GM12891 (cell line): ENCODE data around the gene RUSC2. TPM values are rescaled to one million over a fixed set of nuclear protein-coding genes. Genes with fewer than 3 reads are reported as not detected.

ENCODE experiments used
- DNase-seq: peaks from one replicate; pipeline ENCODE4 v3.0.0; 2011; ENCODE audit warnings: low spot score; ENCODE audit not compliant: insufficient read length
- FAIRE-seq: peaks from 2 replicates; lab custom pipeline; 2011; peaks lifted over from hg19 to GRCh38; lab: Jason Lieb, UNC
- PAX5 ChIP-seq: IDR thresholded peaks from 2 replicates; pipeline ENCODE4 v1.6.1; 2011; ENCODE audit warnings: low read length, moderate library complexity, mild to moderate bottlenecking; ENCODE audit not compliant: insufficient read depth, severe bottlenecking
- POLR2A ChIP-seq: IDR thresholded peaks from 2 replicates; pipeline ENCODE4 v1.6.1; 2011; ENCODE audit warnings: low read depth, low read length, control low read depth
- POLR2AphosphoS5 ChIP-seq: IDR thresholded peaks from 2 replicates; pipeline ENCODE4 v1.6.1; 2011; ENCODE audit warnings: low read depth, low read length, control low read depth
- POU2F2 ChIP-seq: IDR thresholded peaks from 2 replicates; pipeline ENCODE4 v1.6.1; 2011; ENCODE audit warnings: low read depth, mild to moderate bottlenecking, control low read depth, low read length, moderate library complexity
- SPI1 ChIP-seq: IDR thresholded peaks from 2 replicates; pipeline ENCODE4 v1.6.1; 2011; ENCODE audit warnings: low read depth, low read length, control low read depth
- TAF1 ChIP-seq: IDR thresholded peaks from 2 replicates; pipeline ENCODE4 v1.6.1; 2011; ENCODE audit warnings: low read depth, low read length, control low read depth
- polyA plus RNA-seq: library from polyadenylated mRNA; unstranded; fragments of >200 nt; gene quantifications from one replicate; pipeline ENCODE4 v1.2.1, GENCODE V29; 2012; ENCODE audit warnings: low read depth, missing spikeins, inconsistent platforms; ENCODE audit not compliant: missing spikeins

Gene RUSC2, protein sequence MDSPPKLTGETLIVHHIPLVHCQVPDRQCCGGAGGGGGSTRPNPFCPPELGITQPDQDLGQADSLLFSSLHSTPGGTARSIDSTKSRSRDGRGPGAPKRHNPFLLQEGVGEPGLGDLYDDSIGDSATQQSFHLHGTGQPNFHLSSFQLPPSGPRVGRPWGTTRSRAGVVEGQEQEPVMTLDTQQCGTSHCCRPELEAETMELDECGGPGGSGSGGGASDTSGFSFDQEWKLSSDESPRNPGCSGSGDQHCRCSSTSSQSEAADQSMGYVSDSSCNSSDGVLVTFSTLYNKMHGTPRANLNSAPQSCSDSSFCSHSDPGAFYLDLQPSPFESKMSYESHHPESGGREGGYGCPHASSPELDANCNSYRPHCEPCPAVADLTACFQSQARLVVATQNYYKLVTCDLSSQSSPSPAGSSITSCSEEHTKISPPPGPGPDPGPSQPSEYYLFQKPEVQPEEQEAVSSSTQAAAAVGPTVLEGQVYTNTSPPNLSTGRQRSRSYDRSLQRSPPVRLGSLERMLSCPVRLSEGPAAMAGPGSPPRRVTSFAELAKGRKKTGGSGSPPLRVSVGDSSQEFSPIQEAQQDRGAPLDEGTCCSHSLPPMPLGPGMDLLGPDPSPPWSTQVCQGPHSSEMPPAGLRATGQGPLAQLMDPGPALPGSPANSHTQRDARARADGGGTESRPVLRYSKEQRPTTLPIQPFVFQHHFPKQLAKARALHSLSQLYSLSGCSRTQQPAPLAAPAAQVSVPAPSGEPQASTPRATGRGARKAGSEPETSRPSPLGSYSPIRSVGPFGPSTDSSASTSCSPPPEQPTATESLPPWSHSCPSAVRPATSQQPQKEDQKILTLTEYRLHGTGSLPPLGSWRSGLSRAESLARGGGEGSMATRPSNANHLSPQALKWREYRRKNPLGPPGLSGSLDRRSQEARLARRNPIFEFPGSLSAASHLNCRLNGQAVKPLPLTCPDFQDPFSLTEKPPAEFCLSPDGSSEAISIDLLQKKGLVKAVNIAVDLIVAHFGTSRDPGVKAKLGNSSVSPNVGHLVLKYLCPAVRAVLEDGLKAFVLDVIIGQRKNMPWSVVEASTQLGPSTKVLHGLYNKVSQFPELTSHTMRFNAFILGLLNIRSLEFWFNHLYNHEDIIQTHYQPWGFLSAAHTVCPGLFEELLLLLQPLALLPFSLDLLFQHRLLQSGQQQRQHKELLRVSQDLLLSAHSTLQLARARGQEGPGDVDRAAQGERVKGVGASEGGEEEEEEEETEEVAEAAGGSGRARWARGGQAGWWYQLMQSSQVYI (N-terminal part only)
- polyA plus RNA-seq: 0.09 TPM

DNA sequence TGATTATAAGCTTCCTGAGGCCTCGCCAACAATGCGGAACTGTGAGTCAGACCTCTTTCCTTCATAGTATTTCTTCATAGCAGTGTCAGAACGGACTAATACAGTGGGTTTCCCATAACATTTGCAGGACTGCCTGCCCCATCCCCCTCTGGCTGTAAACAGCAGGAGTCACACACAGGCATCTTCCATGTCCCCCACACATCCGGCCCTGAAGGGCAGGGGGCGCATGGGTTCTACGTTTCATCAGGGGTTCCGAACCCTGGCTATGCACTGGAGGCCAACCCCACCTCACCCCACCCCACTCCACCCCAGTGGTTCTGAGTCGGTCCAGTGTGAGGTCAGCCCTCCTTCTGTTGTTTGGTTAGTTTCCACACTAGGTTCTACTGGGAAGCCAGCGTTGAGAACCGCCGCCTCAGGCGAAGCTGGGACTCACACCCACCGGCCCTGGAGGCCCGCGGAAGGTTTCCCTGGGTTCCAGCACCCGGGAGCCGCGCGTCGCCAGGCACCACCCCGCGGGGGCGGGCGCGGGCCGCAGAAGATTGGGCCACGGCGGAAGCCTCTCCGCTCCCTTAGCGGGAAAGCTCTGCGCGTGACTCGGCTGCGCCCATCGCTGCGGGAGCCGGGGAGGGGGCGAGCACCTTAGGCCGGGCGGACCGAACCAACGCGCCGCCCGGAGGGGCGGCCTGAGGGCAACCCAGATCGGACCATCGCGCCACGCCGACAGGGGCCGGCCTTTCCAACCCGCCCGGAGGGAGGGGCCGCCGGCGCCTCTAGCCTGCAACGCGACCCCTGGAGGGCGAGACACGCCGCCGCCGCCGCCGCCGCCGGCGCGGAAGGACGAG, at the start of gene RUSC2:
Gene RUSC2, plus strand, starts transcription at position 799 of the 842 bp plus-strand sequence. CDS start 56,411 bp downstream, outside the sequence.
- FAIRE-seq (no peak), DNase-seq (peak; percentile 26)
- TF ChIP-seq TAF1 (no peak), POLR2AphosphoS5 (no peak), POLR2A (no peak), POU2F2 (no peak), SPI1 (no peak)

DNA sequence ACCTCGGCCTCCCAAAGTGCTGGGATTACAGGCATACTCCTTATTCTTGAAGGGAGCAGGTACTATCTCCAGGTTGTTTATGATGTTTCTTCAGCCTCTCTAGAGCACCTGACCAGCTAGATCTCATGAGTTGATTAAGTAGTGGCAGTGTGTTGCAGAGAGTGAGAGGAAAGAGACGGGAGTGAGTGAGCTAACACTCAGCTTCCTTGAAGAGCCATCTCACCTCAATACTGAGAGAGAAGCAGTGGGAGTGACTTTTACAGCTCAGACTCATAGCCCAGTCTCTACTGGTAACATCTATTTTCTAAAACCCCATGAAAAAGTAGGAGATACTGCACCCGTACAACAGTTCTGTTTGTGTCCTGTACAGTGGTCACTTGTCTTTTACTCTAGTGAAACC, 43.9 kb upstream of the RUSC2 start:
- FAIRE-seq (no peak), DNase-seq (no peak)
- TF ChIP-seq POLR2A (no peak), PAX5 (no peak), TAF1 (no peak), POU2F2 (no peak), SPI1 (no peak), POLR2AphosphoS5 (no peak)

DNA sequence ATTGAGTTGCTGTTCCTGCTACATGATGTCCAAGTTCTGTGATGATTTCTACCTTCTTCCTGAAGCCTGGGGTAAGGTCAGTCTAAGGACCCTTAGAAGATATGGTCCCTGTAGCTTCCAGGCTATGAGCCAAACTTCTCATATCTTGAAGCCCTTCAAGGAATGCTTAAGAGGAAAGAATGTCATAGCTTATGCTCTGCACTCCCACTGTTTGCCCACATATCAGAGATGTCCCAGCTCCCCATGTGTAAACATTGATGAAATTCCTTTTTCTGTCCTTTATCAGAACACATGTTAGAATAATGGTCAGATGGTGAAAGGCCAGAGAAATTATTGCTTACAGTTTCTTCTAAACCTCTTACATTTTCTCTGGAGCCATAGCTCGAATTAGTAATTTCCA, 41.4 kb upstream of the RUSC2 start:
- DNase-seq (no peak), FAIRE-seq (no peak)
- no peak for TF ChIP-seq POU2F2
- no peak for TF ChIP-seq SPI1
- TF ChIP-seq POLR2AphosphoS5: no peak
- no peak for TF ChIP-seq TAF1

DNA sequence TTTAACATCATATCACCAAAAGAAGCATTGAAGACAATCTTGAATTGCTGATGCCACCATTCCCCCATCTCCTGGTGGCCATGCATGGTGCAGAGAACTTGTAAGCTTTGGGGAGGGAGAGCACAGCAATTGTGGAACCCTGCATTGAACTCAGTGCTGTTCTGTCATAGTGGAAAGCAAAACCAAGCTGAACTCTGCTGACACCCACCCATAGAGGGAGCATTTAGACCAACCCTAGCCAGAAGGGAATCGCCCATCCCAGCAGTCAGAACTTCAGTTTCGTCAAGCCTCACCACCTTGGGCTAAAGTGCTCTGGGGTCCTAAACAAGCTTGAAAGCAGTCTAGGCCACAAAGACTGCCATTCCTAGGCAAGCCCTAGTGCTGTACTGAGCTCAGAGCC, 37.4 kb upstream of the RUSC2 start:
- FAIRE-seq: no peak
- no peak for DNase-seq
- no peak for TF ChIP-seq POLR2AphosphoS5

DNA sequence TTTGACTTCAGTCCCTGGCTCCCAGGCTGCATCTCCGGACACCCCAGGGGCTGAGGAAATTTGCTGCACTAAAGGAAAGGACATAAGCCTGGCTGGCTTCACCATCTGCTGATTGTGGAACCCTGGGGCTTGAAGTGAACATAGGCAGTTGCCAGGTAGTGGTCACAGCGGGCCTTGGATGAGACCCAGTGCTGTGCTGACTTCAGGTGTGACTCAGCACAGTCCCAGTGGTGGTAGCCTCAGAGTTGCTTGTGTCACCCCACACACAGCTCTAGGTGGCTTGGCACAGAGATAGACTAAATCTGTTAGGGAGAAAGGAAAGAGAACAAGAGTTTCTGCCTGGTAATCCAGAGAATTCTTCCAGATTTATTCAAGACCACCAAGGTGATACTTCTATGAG, 36.1 kb upstream of the RUSC2 start:
- FAIRE-seq (no peak), DNase-seq (no peak)
- TF ChIP-seq PAX5 (no peak), POU2F2 (no peak), POLR2A (no peak), SPI1 (no peak), TAF1 (no peak), POLR2AphosphoS5 (no peak)

DNA sequence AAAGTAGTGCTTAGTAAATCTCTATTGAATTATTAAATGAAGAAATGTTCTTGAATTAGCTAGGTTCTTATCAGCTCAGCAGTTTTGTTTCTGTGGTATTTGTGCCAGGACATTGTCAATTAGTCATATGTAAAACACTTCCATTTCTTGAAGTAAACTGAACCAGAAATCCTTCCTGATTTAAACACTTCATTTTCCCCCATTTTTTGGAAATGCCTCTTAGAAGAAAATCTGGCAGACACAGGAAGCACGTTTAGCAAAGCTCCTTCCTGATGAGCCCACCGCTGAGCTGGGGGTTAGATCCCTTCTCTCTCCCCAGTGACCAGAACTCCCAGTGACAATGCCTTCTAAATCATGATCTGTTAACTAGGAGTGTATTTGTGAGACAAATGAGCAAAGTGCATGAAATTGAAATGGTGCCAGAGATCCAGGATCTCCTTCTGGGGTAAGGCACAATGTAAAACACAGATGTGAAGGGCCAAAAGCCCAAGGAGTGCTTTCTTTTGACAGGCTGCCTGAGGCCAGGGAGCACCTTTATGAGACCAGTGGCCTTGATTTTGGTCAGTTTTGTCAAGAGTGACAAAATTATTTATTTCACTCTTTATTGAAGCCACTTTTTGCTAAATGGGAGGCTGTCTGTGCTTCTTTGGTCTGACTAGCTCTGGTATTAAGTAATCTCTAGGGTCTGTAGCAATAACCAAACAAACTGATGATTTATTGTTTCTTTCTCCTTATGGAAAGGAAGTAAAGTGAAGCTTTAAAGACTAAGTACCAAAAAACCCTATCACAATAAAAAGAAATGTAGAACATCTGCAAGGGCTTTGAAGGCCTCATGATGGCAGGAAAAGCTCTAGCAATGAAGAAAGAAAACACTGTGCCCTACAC, 25.5 kb upstream of the RUSC2 start:
- FAIRE-seq (no peak), DNase-seq (no peak)
- TF ChIP-seq SPI1 (no peak), POLR2AphosphoS5 (no peak), PAX5 (no peak), POU2F2 (no peak), TAF1 (no peak), POLR2A (no peak)

DNA sequence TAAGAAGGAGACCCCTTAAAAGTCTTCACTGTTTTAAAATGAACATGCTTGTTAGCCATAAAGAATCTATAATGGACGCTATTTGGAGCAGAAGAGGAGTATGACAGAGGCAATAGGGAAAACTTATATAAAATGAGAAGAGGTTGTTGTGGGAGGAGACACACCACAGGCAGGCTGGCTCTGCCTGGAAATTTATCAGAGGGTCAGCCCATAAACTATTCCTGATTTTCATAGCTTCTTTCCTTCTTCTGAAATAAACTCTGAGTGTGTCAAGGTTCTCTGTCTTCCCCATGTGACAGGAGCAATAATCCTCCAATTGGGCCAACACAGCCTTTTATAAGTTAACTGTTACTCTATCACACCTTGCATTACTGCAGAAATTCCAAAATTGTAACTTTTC, 19.6 kb upstream of the RUSC2 start:
- TF ChIP-seq POLR2AphosphoS5 (no peak), SPI1 (no peak), TAF1 (no peak), PAX5 (no peak), POU2F2 (no peak), POLR2A (no peak)
- FAIRE-seq: no peak
- no peak for DNase-seq

DNA sequence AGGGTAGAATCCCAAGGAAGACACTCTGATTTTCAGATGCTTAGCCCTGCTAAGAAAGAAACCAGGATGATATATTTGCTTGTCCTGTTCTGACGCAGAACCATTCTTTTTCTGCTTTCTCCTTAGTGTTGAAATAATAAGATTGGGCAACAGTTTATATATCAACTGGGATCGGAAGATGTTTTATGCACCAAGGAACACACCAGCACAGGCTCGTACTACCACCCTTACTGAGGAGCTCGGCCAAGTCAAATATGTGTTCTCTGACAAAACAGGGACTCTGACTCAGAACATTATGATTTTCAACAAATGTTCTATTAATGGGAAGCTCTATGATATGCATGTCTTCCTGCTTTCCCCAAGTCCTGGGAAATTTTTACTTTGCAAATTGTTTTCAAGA, 19.0 kb upstream of the RUSC2 start:
- no peak for FAIRE-seq
- TF ChIP-seq TAF1: no peak
- TF ChIP-seq SPI1: no peak
- no peak for TF ChIP-seq POLR2A
- no peak for TF ChIP-seq PAX5
- no peak for TF ChIP-seq POLR2AphosphoS5

More for the DNA sequence above, 19.0 kb upstream of the RUSC2 start:
- no peak for DNase-seq
